GM23338 (cell line): ENCODE results near the gene MMP26.

Experiments
- CTCF ChIP-seq, 2 experiments: fragments of 200-600 bp in 1 of 2; sonication (generic) in 1 of 2; conservative IDR thresholded peaks; 2 replicates each; pipeline versions ENCODE4 v1.5.1 to v1.6.1; 2016 to 2017; ENCODE audit warnings: antibody characterized with exemption in 2 of 2, low read depth in 2 of 2, mild to moderate bottlenecking in 2 of 2, moderate library complexity in 1 of 2
- JUNB ChIP-seq: IDR thresholded peaks from one replicate; pipeline ENCODE4 v1.6.1; 2016; ENCODE audit warnings: antibody characterized with exemption; ENCODE audit not compliant: unreplicated experiment

GRCh38 chr11:4748438-4748837 lies 43.9 kb downstream of the MMP26 start:
- TF ChIP-seq CTCF (conservative IDR thresholded peaks at IDR 0.05; ENCODE audit: low read depth in 2 of 2) (no peak), JUNB (no peak)
